Astrocyte of the cerebellum (primary cell): ENCODE measurements around the gene TTLL11.

Experiments used
- DNase-seq: peaks from one replicate; pipeline ENCODE4 v3.0.0-alpha.2; 2011; ENCODE audit warnings: low read depth
- H3K4me3 ChIP-seq: 2 replicates; pipeline ENCODE4 v1.5.1; 2011; ENCODE audit warnings: mild to moderate bottlenecking, low read depth, low read length, moderate library complexity
- in situ Hi-C: cut with HindIII; loops from 2 replicates; pipeline ENCODE4 v1.10.0; 2017; ENCODE audit warnings: low sequenced_read_pairs
- TF ChIP-seq, protein P1 (sequence below): IDR thresholded peaks from 2 replicates; pipeline ENCODE4 v1.5.1; 2012; ENCODE audit warnings: low read length, low read depth, moderate library complexity, mild to moderate bottlenecking; ENCODE audit errors: missing control alignments

TTLL11 gene

DNA sequence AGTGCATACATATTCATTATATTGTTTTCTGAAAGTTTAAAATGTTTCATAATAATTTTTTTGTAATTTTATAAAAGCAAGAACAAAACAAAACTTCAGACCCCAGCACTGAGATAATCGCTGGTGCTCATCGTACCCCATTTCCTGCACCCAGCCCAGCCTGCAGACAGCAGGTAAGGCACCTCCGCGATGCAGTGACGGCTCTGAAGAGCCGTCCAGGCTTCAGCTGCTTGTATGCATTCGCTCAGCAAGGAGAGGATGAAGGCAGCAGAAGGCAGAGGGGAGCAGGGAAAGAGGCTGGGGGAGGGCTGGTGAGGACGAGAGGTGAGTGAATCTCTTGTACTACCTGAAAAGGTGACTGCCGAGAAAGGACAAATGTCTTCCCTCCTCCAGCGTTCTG, 153.5 kb downstream of the TTLL11 start:
- H3K4me3 ChIP-seq = no peak overlapping the region
- TF ChIP-seq, protein P1, sequence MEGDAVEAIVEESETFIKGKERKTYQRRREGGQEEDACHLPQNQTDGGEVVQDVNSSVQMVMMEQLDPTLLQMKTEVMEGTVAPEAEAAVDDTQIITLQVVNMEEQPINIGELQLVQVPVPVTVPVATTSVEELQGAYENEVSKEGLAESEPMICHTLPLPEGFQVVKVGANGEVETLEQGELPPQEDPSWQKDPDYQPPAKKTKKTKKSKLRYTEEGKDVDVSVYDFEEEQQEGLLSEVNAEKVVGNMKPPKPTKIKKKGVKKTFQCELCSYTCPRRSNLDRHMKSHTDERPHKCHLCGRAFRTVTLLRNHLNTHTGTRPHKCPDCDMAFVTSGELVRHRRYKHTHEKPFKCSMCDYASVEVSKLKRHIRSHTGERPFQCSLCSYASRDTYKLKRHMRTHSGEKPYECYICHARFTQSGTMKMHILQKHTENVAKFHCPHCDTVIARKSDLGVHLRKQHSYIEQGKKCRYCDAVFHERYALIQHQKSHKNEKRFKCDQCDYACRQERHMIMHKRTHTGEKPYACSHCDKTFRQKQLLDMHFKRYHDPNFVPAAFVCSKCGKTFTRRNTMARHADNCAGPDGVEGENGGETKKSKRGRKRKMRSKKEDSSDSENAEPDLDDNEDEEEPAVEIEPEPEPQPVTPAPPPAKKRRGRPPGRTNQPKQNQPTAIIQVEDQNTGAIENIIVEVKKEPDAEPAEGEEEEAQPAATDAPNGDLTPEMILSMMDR = no peak
- no peak for DNase-seq
- in situ Hi-C loops = no loop called here

DNA sequence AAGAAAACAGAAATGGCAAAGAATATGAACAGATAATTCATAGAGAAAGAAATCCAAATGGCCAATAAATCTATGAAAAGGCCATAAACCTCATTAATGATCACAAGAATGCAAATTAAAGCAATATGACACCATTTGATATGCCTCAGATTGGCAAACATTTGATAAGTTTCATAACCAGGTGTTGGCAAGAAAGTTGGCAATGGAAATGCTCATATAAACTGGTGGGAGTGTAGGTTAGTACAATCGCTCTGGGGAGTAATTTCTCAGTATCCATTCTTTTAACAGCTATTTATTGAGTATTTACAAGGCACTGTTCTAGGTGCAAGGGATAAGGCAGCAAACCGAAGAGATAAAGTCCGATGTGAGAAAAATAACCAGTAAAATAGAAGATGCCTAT, 154.5 kb downstream of the TTLL11 start:
- DNase-seq = no peak
- in situ Hi-C loops = no loop called here
- TF ChIP-seq, protein P1 = no peak
- no peak overlapping the region for H3K4me3 ChIP-seq

DNA sequence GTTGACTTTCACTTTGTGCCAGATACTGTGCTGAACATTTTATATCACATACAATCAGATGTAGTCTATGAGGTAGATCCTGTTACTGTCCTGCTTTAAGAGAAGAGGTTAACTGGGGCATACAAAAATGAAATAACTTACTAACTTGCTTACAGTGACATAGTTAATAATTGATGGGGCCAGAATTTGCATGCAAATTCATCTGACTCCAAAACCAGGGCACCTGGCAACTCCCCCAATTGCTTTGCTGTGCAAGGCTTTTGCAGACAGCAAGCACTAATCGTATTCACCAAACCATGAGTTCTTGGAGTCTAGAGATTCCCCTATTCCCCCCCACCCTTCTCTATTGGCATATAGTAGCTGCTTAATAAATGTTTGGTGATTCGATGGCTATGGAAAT, 155.9 kb downstream of the TTLL11 start:
- in situ Hi-C loops = no loop called here
- no peak overlapping the region for H3K4me3 ChIP-seq
- DNase-seq = no peak
- TF ChIP-seq, protein P1 = no peak

DNA sequence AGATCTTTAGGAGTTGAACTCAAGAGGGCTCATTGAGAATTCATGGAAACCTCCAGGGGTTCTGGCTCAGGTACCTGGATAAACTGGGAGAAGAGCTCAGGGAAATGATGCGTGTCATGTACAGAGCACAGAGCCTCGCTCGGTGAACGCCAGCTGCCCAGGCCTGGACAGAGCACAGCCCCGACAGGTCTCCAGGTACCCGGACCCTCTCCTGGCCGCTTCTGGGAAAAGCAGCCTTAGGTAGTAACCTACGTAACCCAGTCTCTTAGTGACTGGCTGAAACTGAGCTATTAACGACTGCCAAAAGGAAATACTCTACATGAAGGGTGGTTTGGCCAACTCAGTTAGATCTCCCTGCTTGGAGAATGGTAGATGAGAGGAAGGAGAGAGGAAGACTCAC, 157.4 kb downstream of the TTLL11 start:
- TF ChIP-seq, protein P1 = no peak
- H3K4me3 ChIP-seq = no peak overlapping the region
- DNase-seq = no peak
- in situ Hi-C loops = no loop called here

DNA sequence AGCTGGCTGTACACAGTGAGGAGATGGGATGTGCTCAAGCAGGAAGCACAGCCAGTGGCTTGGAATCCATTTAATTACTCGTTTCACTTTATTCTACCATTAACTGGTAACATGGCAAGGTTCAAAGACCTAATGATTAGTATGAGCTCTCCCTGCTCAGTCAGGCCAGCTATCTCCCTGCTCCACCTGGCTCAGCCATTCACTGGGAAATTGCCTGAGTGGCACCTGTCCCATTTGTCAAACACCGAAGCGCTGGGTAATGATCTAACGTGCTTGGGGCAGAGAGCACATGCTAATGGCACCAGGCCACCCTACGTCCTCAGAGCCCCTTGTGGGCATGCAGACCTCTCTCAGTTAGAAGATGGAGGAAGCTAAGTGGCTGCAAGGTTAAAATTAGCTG, 162.2 kb downstream of the TTLL11 start:
- no peak for DNase-seq
- in situ Hi-C loops = no loop called here
- TF ChIP-seq, protein P1 = no peak
- H3K4me3 ChIP-seq = no peak overlapping the region

DNA sequence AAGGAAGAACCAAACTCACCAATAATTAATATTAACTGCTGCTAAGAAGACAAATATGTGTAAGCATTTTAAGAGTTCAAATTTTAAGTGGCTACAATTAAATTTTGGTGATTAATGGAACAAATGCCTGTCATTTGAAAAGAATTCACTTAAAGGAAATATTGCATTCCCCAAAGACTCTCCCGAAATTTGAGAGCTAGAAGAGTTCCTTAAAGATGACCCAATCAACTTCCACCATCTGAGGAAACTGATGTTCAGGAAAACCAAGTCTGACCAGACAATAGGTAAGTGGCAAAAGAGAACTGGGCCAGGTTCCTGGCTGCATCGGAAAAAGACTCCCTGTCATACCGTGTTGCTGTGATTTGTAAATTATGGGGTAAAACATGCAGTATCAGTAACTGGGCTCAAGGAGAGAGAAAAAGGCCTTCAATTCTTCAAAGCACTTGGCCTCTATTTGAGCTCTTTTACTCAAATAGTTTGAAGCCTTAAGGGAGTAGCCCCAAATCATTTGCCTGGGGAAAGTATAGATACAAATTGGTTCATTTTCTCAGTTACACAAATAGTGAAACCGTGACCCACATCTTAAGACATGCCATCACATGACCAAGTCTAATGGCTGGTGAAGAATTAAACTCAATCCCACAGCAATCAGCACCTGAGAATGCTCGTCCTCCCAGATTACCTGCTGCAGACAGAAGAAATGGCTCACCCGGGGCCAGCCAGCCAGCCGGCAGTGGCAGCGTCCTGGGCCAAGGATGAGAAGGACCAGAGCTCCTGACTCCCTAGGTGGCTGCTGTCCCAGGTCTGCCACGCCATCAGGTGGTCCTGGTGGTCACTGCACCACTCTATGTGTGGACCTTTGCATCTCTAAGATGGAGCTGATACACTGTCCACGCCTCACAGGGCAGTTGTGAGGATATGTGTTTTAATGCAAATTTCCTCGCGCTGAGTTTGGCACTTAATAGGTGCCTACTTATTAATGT, 162.9 kb downstream of the TTLL11 start:
- TF ChIP-seq, protein P1 = no peak
- H3K4me3 ChIP-seq = no peak overlapping the region
- no peak for DNase-seq
- in situ Hi-C loops = no loop called here
